ENCODE results near the gene IVD. TPM values are rescaled to one million over a fixed set of nuclear protein-coding genes. Genes with fewer than 3 reads are reported as not detected.

The IVD gene
- total RNA-seq, 1 donor from 2014 or later = 18.0 TPM

- Histone ChIP-seq H3K27ac (no peak overlapping the region), H3F3A (ENCODE audit: low read depth) (peaks cover 27% of the 10 kb centered on the region), H3K27me3 (peaks cover 16% of the 10 kb centered on the region), H4K20me1 (ENCODE audit: low read depth) (peaks cover 66% of the 10 kb centered on the region), H2AFZ (replicated peaks) (no peak overlapping the region), H3K36me3 (no peaks in the 10 kb centered on the region), H3K9me3 (ENCODE audit: low read depth) (no peaks in the 10 kb centered on the region), H3K79me2 (ENCODE audit: low read depth) (peaks cover 71% of the 10 kb centered on the region), H3K4me2 (peak overlapping the region; percentile 82), H3K4me1 (peaks cover 32% of the 10 kb centered on the region), H3K4me3 (no peak overlapping the region), H3K9ac (no peak overlapping the region)
- Mint-ChIP-seq H3K36me3 (no peaks in the 10 kb centered on the region), H3K4me1 (peaks cover 49% of the 10 kb centered on the region), H3K27me3 (ENCODE audit: insufficient read depth, low read depth) (peaks cover 31% of the 10 kb centered on the region), H3K27ac (no peak overlapping the region), H3K9me3 (no peaks in the 10 kb centered on the region), H3K4me3 (peak overlapping the region; percentile 92)
- TF ChIP-seq, protein P1, sequence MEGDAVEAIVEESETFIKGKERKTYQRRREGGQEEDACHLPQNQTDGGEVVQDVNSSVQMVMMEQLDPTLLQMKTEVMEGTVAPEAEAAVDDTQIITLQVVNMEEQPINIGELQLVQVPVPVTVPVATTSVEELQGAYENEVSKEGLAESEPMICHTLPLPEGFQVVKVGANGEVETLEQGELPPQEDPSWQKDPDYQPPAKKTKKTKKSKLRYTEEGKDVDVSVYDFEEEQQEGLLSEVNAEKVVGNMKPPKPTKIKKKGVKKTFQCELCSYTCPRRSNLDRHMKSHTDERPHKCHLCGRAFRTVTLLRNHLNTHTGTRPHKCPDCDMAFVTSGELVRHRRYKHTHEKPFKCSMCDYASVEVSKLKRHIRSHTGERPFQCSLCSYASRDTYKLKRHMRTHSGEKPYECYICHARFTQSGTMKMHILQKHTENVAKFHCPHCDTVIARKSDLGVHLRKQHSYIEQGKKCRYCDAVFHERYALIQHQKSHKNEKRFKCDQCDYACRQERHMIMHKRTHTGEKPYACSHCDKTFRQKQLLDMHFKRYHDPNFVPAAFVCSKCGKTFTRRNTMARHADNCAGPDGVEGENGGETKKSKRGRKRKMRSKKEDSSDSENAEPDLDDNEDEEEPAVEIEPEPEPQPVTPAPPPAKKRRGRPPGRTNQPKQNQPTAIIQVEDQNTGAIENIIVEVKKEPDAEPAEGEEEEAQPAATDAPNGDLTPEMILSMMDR (IDR thresholded peaks at IDR 0.05) = no peak
- TF ChIP-seq EZH2phosphoT487 (IDR thresholded peaks at IDR 0.05) = no peak
- no peak for TF ChIP-seq EZH2 (IDR thresholded peaks at IDR 0.05)
- DNase-seq (ENCODE audit: low spot score) = no peak
Measured at GRCh38 chr15:40443255-40443654, 37.7 kb downstream of the IVD start.

DNA sequence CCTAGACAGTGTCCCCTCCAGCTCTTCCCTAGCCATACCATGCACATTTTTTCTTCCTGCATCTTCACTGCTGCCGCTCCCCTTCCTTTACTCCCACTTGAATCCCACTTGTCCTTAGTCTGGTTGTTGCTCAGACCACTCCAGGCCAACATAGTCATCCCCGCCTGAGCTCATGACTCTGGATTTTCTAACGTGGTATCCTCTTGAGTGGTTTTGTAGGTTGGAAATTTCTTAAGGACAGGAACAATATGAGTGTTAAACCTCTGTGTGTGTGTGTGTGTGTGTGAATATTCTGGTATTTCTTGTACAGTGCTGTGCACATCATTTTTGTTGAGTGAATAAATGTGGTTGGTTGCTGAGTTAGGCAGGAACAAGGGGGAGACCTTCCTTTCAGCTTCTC, 38.3 kb downstream of the IVD start:
- Mint-ChIP-seq H3K9me3 (no peaks in the 10 kb centered on the region), H3K27ac (no peak overlapping the region), H3K36me3 (no peaks in the 10 kb centered on the region), H3K4me1 (peaks cover 43% of the 10 kb centered on the region), H3K4me3 (peak overlapping the region; percentile 92), H3K27me3 (ENCODE audit: insufficient read depth, low read depth) (peaks cover 25% of the 10 kb centered on the region)
- DNase-seq (ENCODE audit: low spot score) = no peak
- H3K4me1 ChIP-seq = peaks cover 30% of the 10 kb centered on the region
- H3F3A ChIP-seq (ENCODE audit: low read depth) = peaks cover 21% of the 10 kb centered on the region
- peaks cover 77% of the 10 kb centered on the region for H3K79me2 ChIP-seq (ENCODE audit: low read depth)
- no peak overlapping the region for H2AFZ ChIP-seq (replicated peaks)
- no peaks in the 10 kb centered on the region for H3K36me3 ChIP-seq
- TF ChIP-seq EZH2 (IDR thresholded peaks at IDR 0.05) (no peak), EZH2phosphoT487 (IDR thresholded peaks at IDR 0.05) (no peak)
- TF ChIP-seq, protein P1 (IDR thresholded peaks at IDR 0.05) = no peak
- H3K4me2 ChIP-seq = peak overlapping the region; percentile 8
- H3K9me3 ChIP-seq (ENCODE audit: low read depth) = no peaks in the 10 kb centered on the region
- peaks cover 70% of the 10 kb centered on the region for H4K20me1 ChIP-seq (ENCODE audit: low read depth)
- no peak overlapping the region for H3K27ac ChIP-seq
- H3K4me3 ChIP-seq = no peak overlapping the region
- H3K9ac ChIP-seq = no peak overlapping the region
- peaks cover 11% of the 10 kb centered on the region for H3K27me3 ChIP-seq

DNA sequence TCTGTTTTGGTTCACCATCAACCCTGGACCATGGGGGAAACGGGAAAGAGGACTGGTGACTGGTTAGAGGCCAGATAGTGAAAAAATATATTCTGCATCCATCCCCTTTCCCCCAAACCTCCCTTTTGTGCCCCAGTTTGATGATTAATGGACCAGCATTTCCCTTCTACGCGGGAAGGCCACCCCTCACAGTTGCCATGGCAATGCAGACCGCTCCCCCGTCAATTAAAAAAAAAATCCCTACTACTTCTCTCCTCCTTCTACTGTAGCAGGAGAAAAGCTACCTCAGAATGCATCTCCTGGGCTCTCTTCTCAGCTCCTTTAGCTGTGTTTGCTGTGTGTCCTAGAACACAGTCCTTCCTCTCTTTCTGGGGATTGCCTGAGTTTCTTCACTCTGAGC, 39.1 kb downstream of the IVD start:
- TF ChIP-seq EZH2 (IDR thresholded peaks at IDR 0.05) = no peak
- no peak for TF ChIP-seq EZH2phosphoT487 (IDR thresholded peaks at IDR 0.05)
- TF ChIP-seq, protein P1 (IDR thresholded peaks at IDR 0.05) = no peak
- H3K4me2 ChIP-seq = peak overlapping the region; percentile 8
- no peak for DNase-seq (ENCODE audit: low spot score)
- peaks cover 41% of the 10 kb centered on the region for H3K4me1 Mint-ChIP-seq
- no peaks in the 10 kb centered on the region for H3K9me3 Mint-ChIP-seq
- H4K20me1 ChIP-seq (ENCODE audit: low read depth) = peaks cover 79% of the 10 kb centered on the region
- H3K79me2 ChIP-seq (ENCODE audit: low read depth) = peaks cover 86% of the 10 kb centered on the region
- H3K27ac ChIP-seq = no peak overlapping the region
- peaks cover 18% of the 10 kb centered on the region for H3K27me3 Mint-ChIP-seq (ENCODE audit: insufficient read depth, low read depth)
- H3K4me1 ChIP-seq = peaks cover 21% of the 10 kb centered on the region
- no peaks in the 10 kb centered on the region for H3K36me3 ChIP-seq
- H3K27me3 ChIP-seq = peaks cover 2% of the 10 kb centered on the region
- no peak overlapping the region for H3K4me3 ChIP-seq
- H3K36me3 Mint-ChIP-seq = peaks cover 3% of the 10 kb centered on the region
- peak overlapping the region; percentile 58 for H3K4me3 Mint-ChIP-seq
- no peak overlapping the region for H3K27ac Mint-ChIP-seq
- no peaks in the 10 kb centered on the region for H3K9me3 ChIP-seq (ENCODE audit: low read depth)
- H3K9ac ChIP-seq = no peak overlapping the region
- H2AFZ ChIP-seq (replicated peaks) = no peak overlapping the region
- H3F3A ChIP-seq (ENCODE audit: low read depth) = peaks cover 19% of the 10 kb centered on the region
